Measurements from ENCODE around the gene ANAPC1.
"Not testable (repeated sequence)": the region's sequence is repeated elsewhere in the genome, so short reads cannot be mapped to it uniquely, and the experiment has no call there.

Gene ANAPC1

GRCh38 chr2:111896024-111896423 lies 12.0 kb upstream of the ANAPC1 start:
- no peak for TF ChIP-seq CTCF (IDR thresholded peaks at IDR 0.05; ENCODE audit: borderline replicate concordance, extremely low read depth, low read length, poor library complexity, severe bottlenecking)
- no peak for TF ChIP-seq EZH2 (IDR thresholded peaks at IDR 0.05; ENCODE audit: borderline replicate concordance, low read depth, low read length, severe bottlenecking)
- Histone ChIP-seq H3K36me3 (ENCODE audit: insufficient read depth, low read length) (no peaks in the 10 kb centered on the region), H3K4me3 (ENCODE audit: low read depth in 1 of 2, low read length in 2 of 2) (no peak overlapping the region), H3K4me1 (ENCODE audit: insufficient read depth, low read length) (peaks cover 23% of the 10 kb centered on the region), H3K79me2 (ENCODE audit: insufficient read depth, low read length) (no peaks in the 10 kb centered on the region), H3K9me3 (ENCODE audit: insufficient read depth, low read length, severe bottlenecking) (no peaks in the 10 kb centered on the region), H3K9ac (ENCODE audit: low read depth, low read length) (no peak overlapping the region), H3K27me3 (ENCODE audit: insufficient read depth, low read length, poor library complexity) (no peaks in the 10 kb centered on the region), H3K27ac (ENCODE audit: low read length) (no peak overlapping the region), H2AFZ (ENCODE audit: low read depth, low read length) (no peak overlapping the region), H3K4me2 (ENCODE audit: insufficient read depth, low read length) (no peak overlapping the region), H4K20me1 (ENCODE audit: insufficient read depth, low read length) (no peaks in the 10 kb centered on the region)
- DNase-seq (no peak), ATAC-seq (ENCODE audit: insufficient read depth, low read depth) (no peak)

- Histone ChIP-seq H3K9ac (ENCODE audit: low read depth, low read length) (peak overlapping the region; percentile 87), H3K36me3 (ENCODE audit: insufficient read depth, low read length) (peaks cover 17% of the 10 kb centered on the region), H3K4me2 (ENCODE audit: insufficient read depth, low read length) (peak overlapping the region; percentile 58), H4K20me1 (ENCODE audit: insufficient read depth, low read length) (peaks cover 7% of the 10 kb centered on the region; the same call in 1 of the 2 replicates), H3K27ac (ENCODE audit: low read length) (peak overlapping the region; percentile 91), H3K9me3 (ENCODE audit: insufficient read depth, low read length, severe bottlenecking) (no peaks in the 10 kb centered on the region), H3K27me3 (ENCODE audit: insufficient read depth, low read length, poor library complexity) (no peaks in the 10 kb centered on the region), H3K4me3 (ENCODE audit: low read depth in 1 of 2, low read length in 2 of 2) (peak overlapping the region; percentile 82 to 94), H3K79me2 (ENCODE audit: insufficient read depth, low read length) (peaks cover 43% of the 10 kb centered on the region), H3K4me1 (ENCODE audit: insufficient read depth, low read length) (peaks cover 26% of the 10 kb centered on the region), H2AFZ (ENCODE audit: low read depth, low read length) (peak overlapping the region; percentile 97)
- TF ChIP-seq CTCF (IDR thresholded peaks at IDR 0.05; ENCODE audit: borderline replicate concordance, extremely low read depth, low read length, poor library complexity, severe bottlenecking) (no peak), EZH2 (IDR thresholded peaks at IDR 0.05; ENCODE audit: borderline replicate concordance, low read depth, low read length, severe bottlenecking) (no peak)
- ATAC-seq (ENCODE audit: insufficient read depth, low read depth) (peak; percentile 4; the same call in 2 of the 3 replicates), DNase-seq (no peak)
Measured at GRCh38 chr2:111884592-111884964, 585 bp upstream of the ANAPC1 start.

GRCh38 chr2:111872806-111873205 lies 11.2 kb downstream of the ANAPC1 start:
- not testable (repeated sequence) for H3K27ac ChIP-seq (ENCODE audit: low read length); H3K4me2 ChIP-seq (ENCODE audit: insufficient read depth, low read length); H2AFZ ChIP-seq (ENCODE audit: low read depth, low read length); H3K27me3 ChIP-seq (ENCODE audit: insufficient read depth, low read length, poor library complexity); DNase-seq; H3K4me3 ChIP-seq (ENCODE audit: low read depth in 1 of 2, low read length in 2 of 2); H3K4me1 ChIP-seq (ENCODE audit: insufficient read depth, low read length); H4K20me1 ChIP-seq (ENCODE audit: insufficient read depth, low read length); ATAC-seq (ENCODE audit: insufficient read depth, low read depth); H3K9ac ChIP-seq (ENCODE audit: low read depth, low read length); H3K9me3 ChIP-seq (ENCODE audit: insufficient read depth, low read length, severe bottlenecking)
- peaks cover 12% of the 10 kb centered on the region; the same call in 1 of the 2 replicates for H3K79me2 ChIP-seq (ENCODE audit: insufficient read depth, low read length)
- H3K36me3 ChIP-seq (ENCODE audit: insufficient read depth, low read length) = peaks cover 52% of the 10 kb centered on the region

GRCh38 chr2:111865124-111865523 lies 18.9 kb downstream of the ANAPC1 start:
- not testable (repeated sequence) for H3K27ac ChIP-seq (ENCODE audit: low read length); H3K9me3 ChIP-seq (ENCODE audit: insufficient read depth, low read length, severe bottlenecking); H3K4me3 ChIP-seq (ENCODE audit: low read depth in 1 of 2, low read length in 2 of 2); H3K79me2 ChIP-seq (ENCODE audit: insufficient read depth, low read length); H4K20me1 ChIP-seq (ENCODE audit: insufficient read depth, low read length); H3K4me1 ChIP-seq (ENCODE audit: insufficient read depth, low read length); H2AFZ ChIP-seq (ENCODE audit: low read depth, low read length); DNase-seq; ATAC-seq (ENCODE audit: insufficient read depth, low read depth); H3K27me3 ChIP-seq (ENCODE audit: insufficient read depth, low read length, poor library complexity); H3K9ac ChIP-seq (ENCODE audit: low read depth, low read length); H3K4me2 ChIP-seq (ENCODE audit: insufficient read depth, low read length)
- H3K36me3 ChIP-seq (ENCODE audit: insufficient read depth, low read length) = peaks cover 28% of the 10 kb centered on the region; the same call in 1 of the 2 replicates

GRCh38 chr2:111860005-111860404 lies 24.0 kb downstream of the ANAPC1 start:
- not testable (repeated sequence) for H3K4me2 ChIP-seq (ENCODE audit: insufficient read depth, low read length); ATAC-seq (ENCODE audit: insufficient read depth, low read depth); DNase-seq; H3K9ac ChIP-seq (ENCODE audit: low read depth, low read length); H3K79me2 ChIP-seq (ENCODE audit: insufficient read depth, low read length); H3K27ac ChIP-seq (ENCODE audit: low read length); H3K4me1 ChIP-seq (ENCODE audit: insufficient read depth, low read length); H4K20me1 ChIP-seq (ENCODE audit: insufficient read depth, low read length); H3K9me3 ChIP-seq (ENCODE audit: insufficient read depth, low read length, severe bottlenecking); H3K27me3 ChIP-seq (ENCODE audit: insufficient read depth, low read length, poor library complexity); H3K4me3 ChIP-seq (ENCODE audit: low read depth in 1 of 2, low read length in 2 of 2); H2AFZ ChIP-seq (ENCODE audit: low read depth, low read length)
- H3K36me3 ChIP-seq (ENCODE audit: insufficient read depth, low read length) = peaks cover 39% of the 10 kb centered on the region; the same call in 1 of the 2 replicates

- peaks cover 41% of the 10 kb centered on the region; the same call in 1 of the 2 replicates for H3K36me3 ChIP-seq (ENCODE audit: insufficient read depth, low read length)
- not testable (repeated sequence) for H3K27ac ChIP-seq (ENCODE audit: low read length); H3K4me3 ChIP-seq (ENCODE audit: low read depth in 1 of 2, low read length in 2 of 2); ATAC-seq (ENCODE audit: insufficient read depth, low read depth); H3K4me2 ChIP-seq (ENCODE audit: insufficient read depth, low read length); DNase-seq; H4K20me1 ChIP-seq (ENCODE audit: insufficient read depth, low read length); H3K9ac ChIP-seq (ENCODE audit: low read depth, low read length); H3K79me2 ChIP-seq (ENCODE audit: insufficient read depth, low read length); H3K27me3 ChIP-seq (ENCODE audit: insufficient read depth, low read length, poor library complexity); H3K9me3 ChIP-seq (ENCODE audit: insufficient read depth, low read length, severe bottlenecking); H3K4me1 ChIP-seq (ENCODE audit: insufficient read depth, low read length); H2AFZ ChIP-seq (ENCODE audit: low read depth, low read length)
Measured at GRCh38 chr2:111852544-111852943, 31.4 kb downstream of the ANAPC1 start.
